Left ventricle myocardium inferior (tissue), 1 donor: ENCODE data around the gene ZNF839. TPM values are rescaled to one million over a fixed set of nuclear protein-coding genes. Genes with fewer than 3 reads are reported as not detected.

Source experiments
- DNase-seq: peaks from one replicate; pipeline ENCODE4 v3.0.0-alpha.2; 2020
- H3K27ac ChIP-seq: fragments of 200-600 bp; replicated peaks from 2 replicates; pipeline ENCODE4 v1.8.0; 2021
- H3K27me3 ChIP-seq: fragments of 200-600 bp; 2 replicates; pipeline ENCODE4 v1.8.0; 2021; ENCODE audit warnings: low read depth
- H3K36me3 ChIP-seq: fragments of 200-600 bp; 2 replicates; pipeline ENCODE4 v1.8.0; 2021
- H3K4me1 ChIP-seq: fragments of 200-600 bp; 2 replicates; pipeline ENCODE4 v1.8.0; 2021
- H3K4me3 ChIP-seq: fragments of 200-600 bp; 2 replicates; pipeline ENCODE4 v1.8.0; 2021; ENCODE audit warnings: mild to moderate bottlenecking, moderate library complexity
- H3K9me3 ChIP-seq: fragments of 200-600 bp; replicated peaks from 2 replicates; pipeline ENCODE4 v1.8.0; 2021
- intact Hi-C: fragments of 100-400 bp; cut with micrococcal nuclease; formaldehyde crosslinking; loops from one replicate; pipeline ENCODE4 v1.11.0; 2022
- total RNA-seq: library from RNA; stranded (reverse); fragmentation: NEBNext Ultra II Directional; extraction: Animal tissue kit (Norgen Biotek cat#: 25700); gene quantifications from one replicate; pipeline ENCODE4 v1.2.1, GENCODE V29; 2021
- TF ChIP-seq, protein P1 (sequence below): fragments of 200-600 bp; IDR thresholded peaks from 2 replicates; pipeline ENCODE4 v1.8.0; 2021; ENCODE audit warnings: antibody characterized with exemption, mild to moderate bottlenecking, borderline replicate concordance
- donor health status: DM: no; HTN: yes; CAD: no; lungs with severe emphysema.

Gene ZNF839
- total RNA-seq, 1 donor from 2014 or later = 6.9 TPM

DNA sequence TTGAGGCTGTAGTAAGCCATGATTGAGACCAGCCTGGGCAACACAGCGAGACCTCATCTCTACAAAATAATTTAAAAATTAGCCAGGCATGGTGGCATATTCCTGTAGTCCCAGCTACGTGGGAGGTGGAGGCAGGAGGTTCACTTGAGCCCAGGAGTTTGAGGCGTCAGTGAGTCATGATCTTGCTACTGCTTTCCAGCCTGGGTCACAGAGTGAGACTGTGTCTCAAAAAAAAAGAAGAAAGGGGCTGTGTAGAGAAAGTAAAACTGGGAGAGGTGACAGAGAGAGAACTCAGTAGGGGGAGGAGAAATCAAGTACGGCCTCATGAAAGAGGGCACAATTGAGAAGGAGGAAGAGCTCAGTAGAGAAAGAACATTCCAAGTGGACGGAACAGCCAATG is 55.6 kb downstream of the ZNF839 start:
- no peak for DNase-seq
- TF ChIP-seq, protein P1, sequence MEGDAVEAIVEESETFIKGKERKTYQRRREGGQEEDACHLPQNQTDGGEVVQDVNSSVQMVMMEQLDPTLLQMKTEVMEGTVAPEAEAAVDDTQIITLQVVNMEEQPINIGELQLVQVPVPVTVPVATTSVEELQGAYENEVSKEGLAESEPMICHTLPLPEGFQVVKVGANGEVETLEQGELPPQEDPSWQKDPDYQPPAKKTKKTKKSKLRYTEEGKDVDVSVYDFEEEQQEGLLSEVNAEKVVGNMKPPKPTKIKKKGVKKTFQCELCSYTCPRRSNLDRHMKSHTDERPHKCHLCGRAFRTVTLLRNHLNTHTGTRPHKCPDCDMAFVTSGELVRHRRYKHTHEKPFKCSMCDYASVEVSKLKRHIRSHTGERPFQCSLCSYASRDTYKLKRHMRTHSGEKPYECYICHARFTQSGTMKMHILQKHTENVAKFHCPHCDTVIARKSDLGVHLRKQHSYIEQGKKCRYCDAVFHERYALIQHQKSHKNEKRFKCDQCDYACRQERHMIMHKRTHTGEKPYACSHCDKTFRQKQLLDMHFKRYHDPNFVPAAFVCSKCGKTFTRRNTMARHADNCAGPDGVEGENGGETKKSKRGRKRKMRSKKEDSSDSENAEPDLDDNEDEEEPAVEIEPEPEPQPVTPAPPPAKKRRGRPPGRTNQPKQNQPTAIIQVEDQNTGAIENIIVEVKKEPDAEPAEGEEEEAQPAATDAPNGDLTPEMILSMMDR = no peak
- peaks cover 35% of the 10 kb centered on the region for H3K36me3 ChIP-seq
- H3K4me1 ChIP-seq = peaks cover 14% of the 10 kb centered on the region
- H3K4me3 ChIP-seq = no peak overlapping the region
- intact Hi-C loops = no loop called here
- H3K9me3 ChIP-seq = no peaks in the 10 kb centered on the region
- H3K27ac ChIP-seq = no peak overlapping the region
- no peaks in the 10 kb centered on the region for H3K27me3 ChIP-seq

DNA sequence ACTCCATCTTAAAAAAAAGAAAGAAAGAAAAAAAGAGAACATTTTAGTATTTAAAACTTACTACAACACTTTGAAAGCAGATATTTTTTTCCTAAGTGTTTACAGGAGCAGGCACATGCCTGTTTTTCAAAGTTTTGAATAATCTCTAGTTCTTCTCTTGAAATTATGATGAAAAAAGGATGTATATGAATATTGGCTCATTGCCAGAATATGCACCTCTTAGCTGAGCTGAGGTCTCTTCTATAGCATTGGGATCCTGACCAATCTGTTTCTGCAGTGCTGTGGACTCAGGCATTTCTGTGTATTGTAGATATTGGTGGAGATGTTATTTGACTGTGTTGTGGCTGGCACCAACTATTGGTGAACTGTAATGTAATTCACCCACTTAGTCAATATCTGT is 58.1 kb downstream of the ZNF839 start:
- no peaks in the 10 kb centered on the region for H3K4me1 ChIP-seq
- intact Hi-C loops = no loop called here
- H3K36me3 ChIP-seq = peaks cover 50% of the 10 kb centered on the region
- H3K4me3 ChIP-seq = no peak overlapping the region
- no peaks in the 10 kb centered on the region for H3K9me3 ChIP-seq
- H3K27me3 ChIP-seq = no peaks in the 10 kb centered on the region
- TF ChIP-seq, protein P1 = no peak
- no peak overlapping the region for H3K27ac ChIP-seq
- no peak for DNase-seq

DNA sequence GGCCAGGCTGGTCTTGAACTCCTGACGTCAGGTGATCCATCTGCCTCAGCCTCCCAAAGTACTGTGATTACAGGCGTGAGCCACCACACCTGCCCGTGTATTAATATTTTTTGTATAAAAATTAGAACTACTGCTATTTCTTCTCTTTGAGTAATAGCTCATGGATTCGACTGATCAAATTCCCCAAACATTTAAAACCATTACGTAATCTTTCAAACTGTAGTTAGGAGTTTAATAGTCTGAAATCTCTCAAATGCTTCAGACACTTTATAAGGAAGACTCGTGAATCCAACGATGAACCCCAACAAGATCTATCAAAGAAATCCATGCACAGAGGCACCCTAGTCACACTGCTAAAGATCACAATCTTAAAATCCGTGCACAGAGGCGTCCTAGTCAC is 59.3 kb downstream of the ZNF839 start:
- DNase-seq = no peak
- Histone ChIP-seq H3K36me3 (peaks cover 51% of the 10 kb centered on the region), H3K4me3 (no peak overlapping the region), H3K9me3 (no peaks in the 10 kb centered on the region), H3K27me3 (no peaks in the 10 kb centered on the region), H3K4me1 (no peaks in the 10 kb centered on the region), H3K27ac (no peak overlapping the region)
- TF ChIP-seq, protein P1 = no peak
- intact Hi-C loops = no loop called here

GRCh38 chr14:102387086-102387485 is 67.5 kb downstream of the ZNF839 start:
- TF ChIP-seq, protein P1 = no peak
- no peaks in the 10 kb centered on the region for H3K27me3 ChIP-seq
- H3K36me3 ChIP-seq = peaks cover 19% of the 10 kb centered on the region
- H3K4me3 ChIP-seq = no peak overlapping the region
- H3K9me3 ChIP-seq = peaks cover 3% of the 10 kb centered on the region
- intact Hi-C loops = no loop called here
- H3K4me1 ChIP-seq = peaks cover 12% of the 10 kb centered on the region
- H3K27ac ChIP-seq = no peak overlapping the region
- DNase-seq = no peak

DNA sequence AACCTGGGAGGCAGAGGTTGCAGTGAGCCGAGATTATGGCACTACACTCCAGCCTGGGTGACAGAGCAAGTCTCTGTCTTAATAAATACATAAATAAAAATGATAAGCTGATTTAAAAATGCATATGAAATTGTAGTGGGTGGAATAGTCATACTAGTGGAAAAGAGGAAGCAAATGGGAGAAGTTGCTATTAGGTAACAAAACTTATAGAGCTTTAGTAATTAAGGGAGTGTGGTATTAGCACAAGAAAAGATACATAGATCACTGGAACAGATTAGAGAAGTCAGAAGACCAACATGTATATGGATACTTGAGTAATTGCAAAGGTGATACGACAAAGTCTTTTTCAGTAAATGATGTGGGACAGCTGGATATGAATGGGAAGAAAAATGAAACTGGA is 69.7 kb downstream of the ZNF839 start:
- Histone ChIP-seq H3K27me3 (no peaks in the 10 kb centered on the region), H3K36me3 (peaks cover 13% of the 10 kb centered on the region), H3K4me1 (peaks cover 21% of the 10 kb centered on the region), H3K4me3 (no peak overlapping the region), H3K27ac (peak overlapping the region; percentile 0), H3K9me3 (peaks cover 3% of the 10 kb centered on the region)
- TF ChIP-seq, protein P1 = no peak
- intact Hi-C loops = no loop called here
- no peak for DNase-seq
